Measurements from ENCODE around the gene TTC9B. TPM values are rescaled to one million over a fixed set of nuclear protein-coding genes. Genes with fewer than 3 reads are reported as not detected.

Gene TTC9B
- total RNA-seq, 4 donors from 2014 or later: not detected

GRCh38 chr19:40234429-40235237 is 16.4 kb upstream of the TTC9B start:
- DNase-seq (ENCODE audit: low spot score in 2 of 2): no peak
- intact Hi-C loops (cut with DNase I; ENCODE audit: low total_unique reads): no loop called here
- 90 to 91% methylated on average over 22 of the region's 22 CpGs for WGBS, 2 donors
- TF ChIP-seq POLR2A (IDR thresholded peaks at IDR 0.05): no peak
- no peak for TF ChIP-seq CTCF (IDR thresholded peaks at IDR 0.05)
- H3K4me3 ChIP-seq (ENCODE audit: low read depth, poor library complexity, severe bottlenecking): no peak overlapping the region

- H3K4me3 ChIP-seq (ENCODE audit: low read depth, poor library complexity, severe bottlenecking): no peak overlapping the region
- no peak for TF ChIP-seq CTCF (IDR thresholded peaks at IDR 0.05)
- no peak for DNase-seq (ENCODE audit: low spot score in 2 of 2)
- 91 to 92% methylated on average over 20 of the region's 20 CpGs for WGBS, 2 donors
- intact Hi-C loops (cut with DNase I; ENCODE audit: low total_unique reads): no loop called here
Measured at GRCh38 chr19:40233811-40234389, 15.7 kb upstream of the TTC9B start.

- TF ChIP-seq CTCF (IDR thresholded peaks at IDR 0.05): no peak
- no peak for TF ChIP-seq POLR2A (IDR thresholded peaks at IDR 0.05)
- intact Hi-C loops (cut with DNase I; ENCODE audit: low total_unique reads): no loop called here
- no peak for DNase-seq (ENCODE audit: low spot score in 2 of 2)
- 86 to 93% methylated on average over 16 to 22 of the region's 25 CpGs for WGBS, 2 donors
- no peak overlapping the region for H3K4me3 ChIP-seq (ENCODE audit: low read depth, poor library complexity, severe bottlenecking)
Measured at GRCh38 chr19:40232949-40233810, 15.0 kb upstream of the TTC9B start.

GRCh38 chr19:40232479-40232878 is 14.3 kb upstream of the TTC9B start:
- 68 to 85% methylated on average over 10 to 12 of the region's 12 CpGs for WGBS, 2 donors
- no peak overlapping the region for H3K4me3 ChIP-seq (ENCODE audit: low read depth, poor library complexity, severe bottlenecking)
- intact Hi-C loops (cut with DNase I; ENCODE audit: low total_unique reads): no loop called here
- no peak for TF ChIP-seq CTCF (IDR thresholded peaks at IDR 0.05)
- no peak for TF ChIP-seq POLR2A (IDR thresholded peaks at IDR 0.05)
- DNase-seq (ENCODE audit: low spot score in 2 of 2): no peak

GRCh38 chr19:40231544-40232424 is 13.6 kb upstream of the TTC9B start:
- H3K4me3 ChIP-seq (ENCODE audit: low read depth, poor library complexity, severe bottlenecking): no peak overlapping the region
- TF ChIP-seq CTCF (IDR thresholded peaks at IDR 0.05): no peak
- TF ChIP-seq POLR2A (IDR thresholded peaks at IDR 0.05): no peak
- no peak for DNase-seq (ENCODE audit: low spot score in 2 of 2)
- intact Hi-C loops (cut with DNase I; ENCODE audit: low total_unique reads): no loop called here
- 61 to 66% methylated on average over 15 of the region's 16 CpGs for WGBS, 2 donors
